GM12878 (cell line): Measurements from ENCODE around the gene SYT14. TPM values are rescaled to one million over a fixed set of nuclear protein-coding genes. Genes with fewer than 3 reads are reported as not detected.

Source experiments
- ATAC-seq: fragments of 200-7000 bp; cut with Tn5 transposase; 3 replicates; pipeline ENCODE4 v1.9.1; 2020; ENCODE audit warnings: mild to moderate bottlenecking, moderate library complexity
- BruUV-seq: library from RNA; stranded (reverse); fragments of 400-500 nt; replicated peaks from 2 replicates; lab custom pipeline; 2021; lab: Mats Ljungman, UMichigan
- CTCF ChIA-PET: fragments of 300-600 bp; sonication (Branson Sonifier 250); formaldehyde crosslinking; extraction: SDS; loops from one replicate; lab custom pipeline; 2021; ENCODE audit warnings: inconsistent platforms; lab: Yijun Ruan, JAX
- POLR2A ChIA-PET: fragments of 350-600 bp; formaldehyde crosslinking; extraction: SDS; loops from one replicate; lab custom pipeline; 2021; ENCODE audit warnings: inconsistent platforms; lab: Charles Lee
- RAD21 ChIA-PET: fragments of 300-600 bp; sonication (Branson Sonifier 250); formaldehyde crosslinking; loops from one replicate; lab custom pipeline; 2023; ENCODE audit warnings: antibody characterized with exemption; ENCODE audit not compliant: unreplicated experiment; lab: Charles Lee
- SMC1A ChIA-PET: fragments of 300-600 bp; sonication (Branson Sonifier 250); formaldehyde crosslinking; loops from one replicate; lab custom pipeline; 2023; ENCODE audit not compliant: unreplicated experiment, uncharacterized antibody; lab: Charles Lee
- DNase-seq: peaks from one replicate; pipeline ENCODE4 v3.0.0-alpha.2; 2011; ENCODE audit warnings: low read depth, low spot score
- FAIRE-seq: peaks from 3 replicates; lab custom pipeline; 2011; peaks lifted over from hg19 to GRCh38; lab: Jason Lieb, UNC
- H2AFZ ChIP-seq: 2 replicates; pipeline ENCODE4 v1.6.0; 2011; ENCODE audit warnings: low read depth, low read length, control low read depth; ENCODE audit not compliant: control insufficient read depth
- H3K27ac ChIP-seq: 2 replicates; pipeline ENCODE4 v1.5.1; 2011; ENCODE audit warnings: control low read depth; ENCODE audit not compliant: control insufficient read depth, insufficient read depth
- H3K27me3 ChIP-seq, 2 experiments: replicated peaks in 1 of 2; 2 replicates each; pipeline versions ENCODE4 v1.6.0 to v1.6.1; 2011; ENCODE audit warnings: low read length in 1 of 2; ENCODE audit not compliant: control insufficient read depth in 2 of 2, insufficient read depth in 2 of 2
- H3K36me3 ChIP-seq, 2 experiments: 2 replicates each; pipeline ENCODE4 v1.5.1; 2011; ENCODE audit warnings: low read length in 1 of 2; ENCODE audit not compliant: control insufficient read depth in 2 of 2, insufficient read depth in 2 of 2
- H3K4me1 ChIP-seq: 2 replicates; pipeline ENCODE4 v1.6.1; 2011; ENCODE audit warnings: mild to moderate bottlenecking, low read length, moderate library complexity, mixed read lengths; ENCODE audit not compliant: control insufficient read depth, insufficient read depth
- H3K4me2 ChIP-seq: 2 replicates; pipeline ENCODE4 v1.6.0; 2011; ENCODE audit warnings: control low read depth; ENCODE audit not compliant: control insufficient read depth, insufficient read depth
- H3K4me3 ChIP-seq: fragments of 200-600 bp; sonication (generic); 2 replicates; pipeline ENCODE4 v1.5.1; 2016
- H3K79me2 ChIP-seq: 2 replicates; pipeline ENCODE4 v1.6.0; 2011; ENCODE audit warnings: low read length; ENCODE audit not compliant: control insufficient read depth, insufficient read depth
- H3K9ac ChIP-seq: 2 replicates; pipeline ENCODE4 v1.8.0; 2011; ENCODE audit warnings: low read length, control low read depth, mixed read lengths; ENCODE audit not compliant: control insufficient read depth, insufficient read depth
- H3K9me3 ChIP-seq: replicated peaks from 3 replicates; pipeline ENCODE4 v1.5.1; 2011; ENCODE audit warnings: mild to moderate bottlenecking, low read length; ENCODE audit not compliant: control insufficient read depth, insufficient read depth
- H4K20me1 ChIP-seq: 2 replicates; pipeline ENCODE4 v1.6.0; 2011; ENCODE audit not compliant: control insufficient read depth, insufficient read depth
- PAX5 ChIP-seq: IDR thresholded peaks from 2 replicates; pipeline ENCODE4 v1.6.1; 2011; ENCODE audit warnings: low read depth, low read length, borderline replicate concordance
- WGBS: methylation state at CpG from one replicate; pipeline ENCODE4 v1.1.6; 2016; ENCODE audit warnings: low lambda C conversion rate; ENCODE audit not compliant: insufficient replicate concordance, insufficient coverage; ENCODE audit errors: missing lambda C conversion rate; 5-methylcytosine and 5-hydroxymethylcytosine counted together
- in situ Hi-C: fragments of 300-500 bp; cut with MboI; formaldehyde crosslinking; loops from 9 replicates; pipeline ENCODE4 v1.14.3; 2018; ENCODE audit warnings: mixed read lengths
- intact Hi-C: fragments of 100-400 bp; cut with micrococcal nuclease; formaldehyde crosslinking; loops from one replicate; pipeline ENCODE4 v1.14.2; 2022; ENCODE audit not compliant: unreplicated experiment
- polyA plus RNA-seq, 11 experiments: library from polyadenylated mRNA; depleted of rRNA in 4 of 11; unstranded in 6 of 11; stranded (reverse) in 5 of 11; fragments of >200 nt; fragmentation: Nextera tagmentation in 4 of 11; fragmentation: Illumina TruSeq in 1 of 11; extraction: Ambion mirVana in 4 of 11; extraction: Trizol in 1 of 11; gene quantifications; 1 replicate in 1 of 11; 2 replicates in 10 of 11; pipeline versions ENCODE4 v1.2.1 to v1.2.3, GENCODE V29; 2011 to 2016; ENCODE audit warnings: inconsistent platforms in 2 of 11, missing spikeins in 2 of 11, low read depth in 1 of 11
- total RNA-seq, 4 experiments: library from RNA; depleted of rRNA in 3 of 4; stranded (reverse); fragments of >200 nt in 3 of 4; fragmentation: Illumina TruSeq in 1 of 4; extraction: Trizol in 1 of 4; gene quantifications; 2 replicates each; pipeline versions ENCODE4 v1.2.1 to v1.2.3, GENCODE V29; 2013 to 2021
- TF ChIP-seq, protein P1 (sequence below): fragments of 450-650 bp; formaldehyde crosslinking; IDR thresholded peaks from 2 replicates; pipeline ENCODE4 v1.4.0; 2020; ENCODE audit warnings: mild to moderate bottlenecking, moderate library complexity
- TF ChIP-seq, protein P2 (sequence below): fragments of 150-350 bp; IDR thresholded peaks from 2 replicates; pipeline ENCODE4 v1.6.1; 2014; ENCODE audit warnings: mild to moderate bottlenecking, low read depth, low read length

The SYT14 gene
- total and polyA plus RNA-seq, 10 of the 15 experiments (the other 5 are each of a cell fraction or from before 2014, with no cell fraction given), result under 0.01 TPM; not detected in 9

DNA sequence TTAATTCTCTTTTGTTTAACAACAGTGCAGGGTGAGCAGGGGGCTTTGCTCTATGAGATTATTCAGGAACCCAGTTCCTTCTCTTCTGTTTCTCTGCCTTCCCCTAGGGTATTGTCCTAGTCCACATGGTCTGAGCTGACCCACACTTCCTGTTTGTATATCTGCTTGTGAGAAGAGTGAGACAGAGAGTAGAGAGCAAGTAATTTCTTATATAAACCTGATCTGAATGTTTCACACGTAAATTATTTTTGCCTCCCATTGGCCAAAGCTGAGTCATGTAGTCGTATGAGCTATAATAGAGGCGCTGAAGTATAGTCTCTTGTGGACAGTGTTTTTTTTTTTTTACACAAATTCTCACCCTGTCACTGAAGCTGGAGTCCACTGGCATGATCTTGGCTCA lies 160.3 kb downstream of the SYT14 start:
- no peak overlapping the region for H3K4me3 ChIP-seq
- H3K36me3 ChIP-seq, result no peaks in the 10 kb centered on the region
- ATAC-seq (no peak), DNase-seq (no peak), FAIRE-seq (no peak)
- no peak for TF ChIP-seq PAX5
- TF ChIP-seq, protein P1, sequence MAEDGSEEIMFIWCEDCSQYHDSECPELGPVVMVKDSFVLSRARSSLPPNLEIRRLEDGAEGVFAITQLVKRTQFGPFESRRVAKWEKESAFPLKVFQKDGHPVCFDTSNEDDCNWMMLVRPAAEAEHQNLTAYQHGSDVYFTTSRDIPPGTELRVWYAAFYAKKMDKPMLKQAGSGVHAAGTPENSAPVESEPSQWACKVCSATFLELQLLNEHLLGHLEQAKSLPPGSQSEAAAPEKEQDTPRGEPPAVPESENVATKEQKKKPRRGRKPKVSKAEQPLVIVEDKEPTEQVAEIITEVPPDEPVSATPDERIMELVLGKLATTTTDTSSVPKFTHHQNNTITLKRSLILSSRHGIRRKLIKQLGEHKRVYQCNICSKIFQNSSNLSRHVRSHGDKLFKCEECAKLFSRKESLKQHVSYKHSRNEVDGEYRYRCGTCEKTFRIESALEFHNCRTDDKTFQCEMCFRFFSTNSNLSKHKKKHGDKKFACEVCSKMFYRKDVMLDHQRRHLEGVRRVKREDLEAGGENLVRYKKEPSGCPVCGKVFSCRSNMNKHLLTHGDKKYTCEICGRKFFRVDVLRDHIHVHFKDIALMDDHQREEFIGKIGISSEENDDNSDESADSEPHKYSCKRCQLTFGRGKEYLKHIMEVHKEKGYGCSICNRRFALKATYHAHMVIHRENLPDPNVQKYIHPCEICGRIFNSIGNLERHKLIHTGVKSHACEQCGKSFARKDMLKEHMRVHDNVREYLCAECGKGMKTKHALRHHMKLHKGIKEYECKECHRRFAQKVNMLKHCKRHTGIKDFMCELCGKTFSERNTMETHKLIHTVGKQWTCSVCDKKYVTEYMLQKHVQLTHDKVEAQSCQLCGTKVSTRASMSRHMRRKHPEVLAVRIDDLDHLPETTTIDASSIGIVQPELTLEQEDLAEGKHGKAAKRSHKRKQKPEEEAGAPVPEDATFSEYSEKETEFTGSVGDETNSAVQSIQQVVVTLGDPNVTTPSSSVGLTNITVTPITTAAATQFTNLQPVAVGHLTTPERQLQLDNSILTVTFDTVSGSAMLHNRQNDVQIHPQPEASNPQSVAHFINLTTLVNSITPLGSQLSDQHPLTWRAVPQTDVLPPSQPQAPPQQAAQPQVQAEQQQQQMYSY, result no peak
- TF ChIP-seq, protein P2, sequence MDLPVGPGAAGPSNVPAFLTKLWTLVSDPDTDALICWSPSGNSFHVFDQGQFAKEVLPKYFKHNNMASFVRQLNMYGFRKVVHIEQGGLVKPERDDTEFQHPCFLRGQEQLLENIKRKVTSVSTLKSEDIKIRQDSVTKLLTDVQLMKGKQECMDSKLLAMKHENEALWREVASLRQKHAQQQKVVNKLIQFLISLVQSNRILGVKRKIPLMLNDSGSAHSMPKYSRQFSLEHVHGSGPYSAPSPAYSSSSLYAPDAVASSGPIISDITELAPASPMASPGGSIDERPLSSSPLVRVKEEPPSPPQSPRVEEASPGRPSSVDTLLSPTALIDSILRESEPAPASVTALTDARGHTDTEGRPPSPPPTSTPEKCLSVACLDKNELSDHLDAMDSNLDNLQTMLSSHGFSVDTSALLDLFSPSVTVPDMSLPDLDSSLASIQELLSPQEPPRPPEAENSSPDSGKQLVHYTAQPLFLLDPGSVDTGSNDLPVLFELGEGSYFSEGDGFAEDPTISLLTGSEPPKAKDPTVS, result no peak
- H3K4me1 ChIP-seq, result no peaks in the 10 kb centered on the region
- no TSS peak for BruUV-seq
- no peak overlapping the region for H3K4me2 ChIP-seq
- in situ Hi-C loops, result no loop called here
- ChIA-PET SMC1A (no interaction called here), RAD21 (no interaction called here), POLR2A (no interaction called here), CTCF (no interaction called here)
- peaks cover 0 to 5% of the 10 kb centered on the region in 2 experiments; a peak in 1 of 4 replicates for H3K27me3 ChIP-seq
- H3K27ac ChIP-seq, result no peak overlapping the region
- intact Hi-C loops, result no loop called here
- H3K9me3 ChIP-seq, result no peaks in the 10 kb centered on the region
- no peak overlapping the region for H3K9ac ChIP-seq
- H2AFZ ChIP-seq, result no peak overlapping the region
- no peaks in the 10 kb centered on the region for H4K20me1 ChIP-seq
- no peaks in the 10 kb centered on the region for H3K79me2 ChIP-seq
- 62% methylated on average over 3 of the region's 3 CpGs for WGBS
